Activated CD8-positive, alpha-beta memory T cell treated with anti-CD3 and anti-CD28 coated beads, Interleukin-2, amount 50 U/mL, for 1 hour (primary cell): ENCODE results near the gene TMEM8B.
A peak's percentile ranks its signal among the peaks of the same experiment; 100 is the strongest.
"Not testable (repeated sequence)": the region's sequence is repeated elsewhere in the genome, so short reads cannot be mapped to it uniquely, and the experiment has no call there.

Experiments used
- DNase-seq: peaks from one replicate; pipeline ENCODE4 v3.0.0-alpha.2; 2020; ENCODE audit errors: extremely low read depth

Gene TMEM8B

DNA sequence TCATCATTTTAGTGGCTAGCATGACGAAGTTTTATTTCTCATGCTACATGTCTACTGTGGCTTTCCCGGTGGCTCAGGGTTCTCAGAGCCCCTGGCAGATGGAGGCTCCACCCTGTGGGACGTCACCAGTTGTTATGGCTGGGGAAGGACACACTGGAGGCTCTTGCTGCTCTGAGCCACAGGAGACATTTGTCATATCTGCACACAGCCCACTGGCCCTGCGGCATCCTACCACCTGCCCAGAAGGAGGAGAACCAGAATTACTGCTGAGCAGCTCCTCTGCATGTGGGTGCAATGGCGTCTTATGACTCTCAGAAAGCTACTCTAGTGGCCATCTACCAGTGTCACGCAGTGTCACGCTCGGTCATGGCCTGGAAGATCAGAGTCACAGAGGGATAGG, 34.6 kb downstream of the TMEM8B start:
- no peak for DNase-seq

DNA sequence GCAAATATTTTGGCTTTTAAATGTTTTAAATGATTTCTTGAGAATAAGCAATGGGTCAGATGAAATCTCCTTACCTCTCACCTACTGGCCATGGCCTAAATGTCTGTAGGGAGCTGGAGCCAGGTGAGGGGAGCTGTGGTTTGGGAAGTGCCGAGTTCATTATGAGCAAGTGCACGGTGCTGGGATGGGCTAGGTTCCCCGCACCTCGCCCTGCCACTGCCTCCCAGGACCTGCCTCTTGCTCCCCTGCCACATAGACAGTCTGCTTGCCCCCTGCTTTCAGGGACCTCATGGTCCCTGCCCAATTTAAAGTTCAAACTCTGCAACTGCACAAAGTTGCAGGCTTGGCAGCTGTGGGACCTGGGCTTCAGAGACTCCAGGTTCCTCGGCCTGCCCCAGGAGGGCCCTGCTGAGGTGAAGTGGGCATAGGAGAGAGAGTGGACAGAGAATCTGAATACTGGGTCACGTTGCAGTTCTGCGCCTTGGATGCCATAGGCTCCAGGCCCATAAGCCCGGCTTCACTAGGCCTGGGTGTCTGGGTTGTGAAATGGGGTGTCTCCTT, 35.7 kb downstream of the TMEM8B start:
- no peak for DNase-seq

DNA sequence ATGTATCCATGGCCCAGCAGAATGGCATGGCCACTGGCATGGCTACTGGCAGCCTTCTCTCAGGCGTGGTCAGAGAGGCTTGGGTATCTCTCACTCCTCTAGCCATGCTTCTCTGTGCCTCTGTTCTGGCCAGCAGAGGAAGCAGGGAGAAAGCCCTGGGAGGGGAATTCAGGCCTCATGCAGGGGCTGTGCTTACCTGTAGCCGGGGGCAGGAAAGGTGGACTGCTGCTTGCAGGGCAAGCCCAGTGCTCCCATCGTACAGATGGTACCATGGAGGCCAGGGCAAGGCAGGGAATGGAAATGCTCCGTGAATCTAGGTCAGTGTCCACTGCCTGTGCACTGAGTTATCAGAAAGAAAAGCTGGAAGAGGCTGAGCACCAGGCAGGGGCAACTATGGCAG, 38.5 kb downstream of the TMEM8B start:
- DNase-seq: no peak

DNA sequence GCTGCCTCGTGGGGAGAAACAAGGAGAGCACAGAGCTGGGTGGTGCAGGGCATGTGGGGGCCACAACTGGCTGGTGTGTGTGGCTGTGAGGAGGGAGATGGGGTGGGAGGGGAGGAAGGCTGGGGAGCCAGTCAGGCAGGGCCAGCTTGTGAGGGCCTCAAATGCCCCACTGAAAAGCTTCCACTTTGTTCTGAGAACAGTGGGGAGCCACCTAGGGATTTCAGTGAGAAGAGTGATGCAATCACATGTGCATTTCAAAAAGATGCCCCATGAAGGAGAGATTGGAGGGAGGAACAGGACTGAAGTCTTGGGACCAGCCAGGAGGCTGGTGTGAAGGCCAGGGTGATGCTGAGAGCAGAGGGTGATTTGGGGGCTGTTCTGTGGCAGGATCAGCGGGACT, 39.9 kb downstream of the TMEM8B start:
- no peak for DNase-seq

DNA sequence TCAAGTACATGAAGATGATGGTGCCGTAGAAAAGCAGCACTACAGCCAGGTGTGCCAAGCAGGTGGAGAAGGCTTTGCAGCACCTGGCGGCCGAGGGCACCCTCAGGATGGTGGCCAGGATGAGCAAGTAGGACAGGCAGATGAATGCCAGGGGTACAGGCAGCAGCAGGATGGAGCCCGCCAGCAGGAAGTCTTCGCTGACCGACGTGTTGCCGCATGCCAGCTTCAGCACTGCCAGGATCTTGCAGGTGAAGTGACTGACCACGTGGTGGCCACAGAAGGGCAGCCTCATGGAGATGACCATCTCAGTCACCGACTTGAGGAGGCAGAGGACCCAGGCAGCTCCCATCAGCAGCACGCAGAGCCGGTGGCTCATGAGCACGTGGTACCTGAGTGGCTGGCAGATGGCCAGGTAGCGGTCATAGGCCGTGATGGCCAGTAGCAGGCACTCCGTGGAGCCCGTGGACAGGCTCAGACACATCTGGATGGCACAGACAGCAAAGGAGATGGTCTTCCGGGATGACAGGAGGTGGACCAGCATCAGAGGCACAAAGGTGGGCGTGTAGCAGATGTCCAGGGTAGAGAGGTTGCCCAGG, 40.7 kb downstream of the TMEM8B start:
- no peak for DNase-seq

DNA sequence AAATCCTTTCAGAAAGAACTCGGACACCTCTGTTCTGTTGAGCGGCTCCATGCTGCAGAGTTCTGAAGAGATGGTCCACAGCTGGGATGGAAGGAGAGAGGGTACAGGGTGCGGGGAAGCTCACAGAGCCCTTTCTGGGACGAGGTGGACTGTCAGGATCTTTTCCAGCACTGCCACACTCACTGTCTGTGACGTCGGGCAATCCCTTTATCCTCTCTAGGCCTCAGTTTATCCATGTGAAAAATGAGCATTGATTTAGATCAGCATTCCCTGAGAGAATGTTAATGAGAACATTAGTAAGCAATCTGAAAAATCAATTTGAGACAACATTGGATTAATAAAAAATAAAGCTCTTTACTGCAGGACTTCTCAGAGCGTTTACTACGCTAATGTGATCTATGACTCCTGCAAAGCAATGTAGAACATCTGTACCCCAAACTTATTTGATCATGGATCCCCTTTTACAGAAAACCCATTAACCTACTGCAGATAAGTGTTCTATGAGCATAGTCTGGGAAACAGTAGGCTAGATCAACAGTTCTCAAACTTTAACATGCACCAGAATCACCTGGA, 41.4 kb downstream of the TMEM8B start, which contains the start of gene OR13J1:
OR13J1 (minus strand) TSS at position 51 of the 573 bp plus-strand sequence; CDS start at position 51, 0 bp downstream.
- DNase-seq: no peak

DNA sequence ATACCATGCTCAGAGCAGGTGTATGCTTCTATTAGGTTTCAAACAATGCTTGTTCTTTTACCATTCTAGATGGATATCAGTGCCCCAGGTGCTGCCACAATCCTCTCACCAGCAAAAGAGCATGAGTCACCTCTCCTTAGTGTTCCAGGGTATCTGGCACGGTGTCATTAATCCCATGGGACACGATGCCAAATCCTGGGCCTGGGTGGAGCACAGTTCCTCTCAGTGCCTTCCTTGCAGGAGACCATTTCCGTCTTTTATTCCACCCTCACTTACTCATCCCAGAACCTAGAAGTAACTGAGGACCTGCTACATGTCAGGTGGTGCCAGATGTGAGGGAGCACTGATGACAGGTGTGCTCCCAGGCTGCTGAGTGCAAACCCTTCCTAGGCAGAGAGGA, 42.5 kb downstream of the TMEM8B start:
- no peak for DNase-seq

DNA sequence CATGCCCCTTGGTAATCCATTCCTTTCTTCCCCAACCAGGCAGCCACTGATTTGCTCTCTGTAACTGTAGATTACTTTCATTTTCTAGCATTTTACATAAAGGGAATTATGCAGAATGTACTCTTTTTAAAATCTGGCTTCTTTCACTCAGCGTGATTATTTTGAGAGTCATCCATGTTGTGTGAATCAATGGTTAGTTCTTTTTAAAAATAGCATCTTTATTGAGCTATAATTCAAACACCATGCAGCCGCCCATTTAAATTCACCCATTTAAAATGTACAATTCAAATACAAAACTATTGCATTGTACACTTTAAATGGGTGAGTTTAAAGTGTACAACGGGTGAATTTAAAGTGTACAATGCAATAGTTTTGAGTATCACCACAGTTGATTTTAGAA, 43.5 kb downstream of the TMEM8B start:
- DNase-seq: no peak

DNA sequence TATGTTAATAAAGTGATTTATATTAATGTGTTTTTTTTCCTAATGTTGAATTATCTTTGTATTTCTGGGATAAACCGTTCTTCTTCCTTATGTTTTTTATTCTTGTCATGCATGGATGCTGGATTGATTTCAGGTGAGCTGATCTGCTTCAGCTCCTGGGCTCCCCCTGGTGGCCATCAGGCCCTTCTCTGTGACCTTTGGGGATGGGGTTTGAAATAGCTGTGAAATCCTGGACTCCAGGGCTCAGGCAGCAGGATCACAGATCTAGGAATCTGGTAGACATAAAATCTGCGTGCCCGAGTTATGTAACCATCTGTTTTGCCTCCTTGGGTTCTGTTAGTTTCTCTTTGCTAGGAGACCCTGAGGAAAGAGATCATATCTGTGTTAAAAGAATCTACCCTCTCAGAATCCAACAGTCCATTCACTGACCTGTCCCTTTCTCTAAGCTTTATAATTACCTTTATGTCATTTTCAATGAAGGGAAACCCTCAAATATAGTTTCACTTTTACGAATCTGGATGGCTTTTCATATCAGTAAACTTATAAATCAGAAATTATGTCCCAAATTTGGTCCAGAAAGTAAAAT, 53.3 kb downstream of the TMEM8B start:
- DNase-seq: peak; percentile 49

DNA sequence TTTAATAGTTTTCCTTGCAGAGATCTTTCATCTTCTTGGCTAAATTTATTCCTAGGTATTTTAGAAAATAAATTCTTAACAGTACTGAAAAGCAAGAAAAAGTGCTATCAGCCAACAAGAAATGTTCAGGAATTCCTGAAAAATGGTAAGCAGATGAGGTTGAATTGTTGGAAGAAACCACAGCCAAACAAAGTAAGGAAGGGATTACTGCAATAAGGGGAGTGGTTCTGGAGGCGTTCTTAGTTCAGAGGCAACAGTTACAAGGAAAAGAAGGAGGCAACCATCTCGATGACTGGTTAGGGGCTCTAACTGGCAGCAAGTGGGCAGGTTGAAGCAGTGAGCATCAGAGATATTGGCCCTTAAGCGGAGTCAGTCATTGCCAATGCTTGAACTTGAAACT, 54.0 kb downstream of the TMEM8B start:
- no peak for DNase-seq

DNA sequence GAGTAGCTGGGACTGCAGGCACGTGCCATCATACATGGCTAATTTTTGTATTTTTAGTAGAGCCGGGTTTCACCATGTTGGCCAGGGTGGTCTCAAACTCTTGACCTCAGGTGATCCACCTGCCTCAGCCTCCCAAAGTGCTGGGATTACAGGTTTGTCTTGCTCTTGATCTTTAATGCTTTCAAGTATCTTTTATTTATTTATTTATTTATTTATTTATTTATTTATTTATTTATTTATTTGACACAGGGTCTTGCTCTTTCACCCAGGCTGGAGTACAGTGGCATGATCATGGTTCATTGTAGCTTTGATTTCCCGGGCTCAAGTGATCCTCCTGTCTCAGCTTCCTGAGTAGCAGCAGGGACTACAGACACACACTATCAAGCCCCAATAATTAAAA, 55.9 kb downstream of the TMEM8B start:
- DNase-seq: not testable (repeated sequence)

DNA sequence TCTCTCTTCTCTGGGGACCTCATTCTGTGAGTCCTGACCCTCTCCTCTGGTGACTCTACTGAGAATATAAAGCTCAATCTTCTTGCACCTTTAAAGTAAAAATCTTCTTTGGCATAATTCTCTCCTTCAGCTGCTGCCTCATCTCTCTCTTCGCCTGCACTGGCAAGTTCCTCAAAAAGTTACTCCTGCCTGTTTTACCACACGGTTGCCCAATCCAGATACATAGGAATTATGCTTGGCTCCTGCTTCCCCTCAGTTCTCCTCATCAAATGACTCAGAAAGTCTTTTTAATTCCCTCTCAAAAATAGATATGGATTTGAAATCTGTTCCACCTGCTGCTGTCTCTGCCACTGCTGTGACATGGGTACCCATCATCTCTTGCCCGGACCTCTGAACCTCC, 62.6 kb downstream of the TMEM8B start:
- DNase-seq: no peak

DNA sequence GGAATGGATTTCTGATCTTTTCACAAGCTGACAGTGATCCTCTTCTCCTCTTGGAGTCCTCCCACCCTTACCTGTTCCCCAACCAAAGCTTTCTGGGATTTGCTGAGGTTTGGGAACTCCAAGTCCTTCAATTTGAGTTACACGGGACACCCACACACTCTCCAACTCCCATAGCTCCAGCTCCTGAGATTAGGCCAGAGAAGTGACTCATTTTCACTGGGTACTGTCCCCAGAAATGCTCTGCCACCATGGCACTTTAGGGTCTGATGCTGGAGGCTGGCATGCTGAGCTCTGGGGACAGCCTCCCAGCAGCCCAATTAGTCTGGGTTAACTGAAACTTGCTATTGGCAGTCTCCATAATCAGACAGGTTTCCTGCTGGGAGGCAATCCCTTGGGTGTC, 63.0 kb downstream of the TMEM8B start:
- DNase-seq: no peak

DNA sequence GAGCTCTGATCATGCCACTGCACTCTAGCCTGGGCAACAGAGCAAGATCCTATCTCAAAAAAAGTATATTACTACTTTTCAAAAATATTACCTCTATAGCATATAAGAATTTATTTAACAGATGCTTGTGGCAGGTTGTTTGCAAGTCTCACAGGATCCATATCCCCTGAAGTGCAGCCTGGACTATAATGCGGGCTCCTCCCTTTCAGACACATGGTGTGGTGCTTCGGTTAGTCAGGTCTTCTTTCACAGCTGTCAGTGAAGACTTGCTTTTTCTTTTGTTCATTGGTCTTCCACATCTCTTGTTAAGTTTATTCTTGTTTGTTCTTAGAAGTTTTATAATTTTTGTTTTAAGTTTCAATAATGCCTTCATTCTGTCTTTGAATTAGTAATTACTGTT, 67.5 kb downstream of the TMEM8B start:
- DNase-seq: no peak

DNA sequence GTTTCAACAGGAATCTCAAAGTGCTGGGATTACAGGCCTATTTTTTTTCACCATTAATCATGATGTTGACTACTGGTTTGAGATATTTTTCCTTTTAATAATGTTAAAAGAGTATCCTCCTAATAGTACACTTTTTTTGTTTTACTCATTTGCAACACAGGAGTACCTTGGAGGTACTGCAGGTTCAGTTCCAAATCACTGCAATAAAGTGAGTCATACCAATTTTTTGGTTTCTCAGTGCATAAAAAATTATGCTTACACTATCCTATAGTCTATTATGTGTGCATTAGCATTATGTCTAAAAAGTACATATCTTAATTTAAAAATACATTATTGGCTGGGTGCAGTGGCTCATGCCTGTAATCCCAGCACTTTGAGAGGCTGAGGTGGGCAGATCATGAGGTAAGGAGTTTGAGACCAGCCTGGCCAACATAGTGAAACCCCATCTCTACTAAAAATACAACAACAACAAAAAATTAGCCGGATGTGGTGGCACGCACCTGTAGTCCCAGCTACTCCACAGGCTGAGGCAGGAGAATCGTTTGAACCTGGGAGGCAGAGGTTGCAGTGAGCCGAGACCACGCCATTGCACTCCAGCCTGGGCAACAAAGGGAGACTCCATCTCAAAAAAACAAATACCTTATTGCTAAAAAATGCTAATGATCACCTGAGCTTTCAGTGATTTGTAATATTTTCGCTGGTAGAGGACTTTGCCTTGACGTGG, 68.5 kb downstream of the TMEM8B start:
- DNase-seq: not testable (repeated sequence)

DNA sequence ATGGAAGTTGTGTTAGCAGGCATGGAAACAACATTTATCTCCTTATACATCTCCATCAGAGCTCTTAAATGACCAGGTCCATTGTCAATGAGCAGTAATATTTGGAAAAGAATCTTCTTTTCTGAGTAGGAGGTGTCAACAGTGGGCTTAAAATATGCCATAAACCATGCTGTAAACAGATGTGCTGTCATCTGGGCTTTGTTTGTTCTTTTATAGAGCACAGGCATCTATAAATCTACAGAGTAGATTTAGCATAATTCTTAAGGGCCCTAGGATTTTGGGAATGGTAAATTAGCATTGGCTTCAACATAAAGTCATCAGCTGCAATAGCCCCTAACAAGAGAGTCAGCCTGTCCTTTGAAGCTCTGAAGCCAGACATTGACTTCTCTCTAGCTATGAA, 69.3 kb downstream of the TMEM8B start:
- DNase-seq: no peak

DNA sequence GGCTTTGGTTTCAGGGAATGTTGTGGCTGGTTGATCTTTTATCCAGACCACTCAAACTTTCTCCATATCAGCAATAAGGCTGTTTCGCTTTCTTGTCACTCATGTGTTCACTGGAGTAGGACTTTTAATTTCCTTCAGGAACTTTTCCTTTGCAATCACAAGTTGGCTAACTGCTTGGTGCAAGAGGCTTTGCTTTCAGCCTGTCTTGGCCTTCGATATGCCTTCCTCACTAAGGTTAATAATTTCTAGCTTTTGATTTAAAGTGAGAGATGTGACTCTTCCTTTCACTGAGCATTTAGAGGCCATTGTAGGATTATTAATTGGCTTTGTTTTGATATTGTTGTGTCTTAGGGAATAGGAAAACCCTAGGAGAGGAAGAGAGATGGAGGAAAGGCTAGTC, 70.0 kb downstream of the TMEM8B start:
- DNase-seq: no peak

DNA sequence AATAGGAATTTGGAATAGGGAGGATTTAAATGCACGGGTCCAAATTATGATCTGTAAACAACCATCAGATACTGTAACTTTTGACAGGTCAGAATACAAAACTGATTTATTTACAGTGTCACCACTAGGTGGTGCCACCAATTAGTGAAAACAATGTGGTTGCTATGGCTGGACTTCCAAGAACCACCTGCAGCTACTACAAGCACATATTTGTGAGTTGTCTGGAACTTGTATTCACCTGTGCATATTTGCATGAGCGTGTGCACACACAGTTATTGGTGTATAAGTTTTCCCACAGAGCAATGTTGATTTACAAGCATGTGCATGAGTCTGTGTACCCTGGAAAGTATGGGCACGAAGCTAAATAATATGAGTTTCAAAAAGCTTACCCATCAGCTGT, 74.0 kb downstream of the TMEM8B start:
- DNase-seq: no peak

DNA sequence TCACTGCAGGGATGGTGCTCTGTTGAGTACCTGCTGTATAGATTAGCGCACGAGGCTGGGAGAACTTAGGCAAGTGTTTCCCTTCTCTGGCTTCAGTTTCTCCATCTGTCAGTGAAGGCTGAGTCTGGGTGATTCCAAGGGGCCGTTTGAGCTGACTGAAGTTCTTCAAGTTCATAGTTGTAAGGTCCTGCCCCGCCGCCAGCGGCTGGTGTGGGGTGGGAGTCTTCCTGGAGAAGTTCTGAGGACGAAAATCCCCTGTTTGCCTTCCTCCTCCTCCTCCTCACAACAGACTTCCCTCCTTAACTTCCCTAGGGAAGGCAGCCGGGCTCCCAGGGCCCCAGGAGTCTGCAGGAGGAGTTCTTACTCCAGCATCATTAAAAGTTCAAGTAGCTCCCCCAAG, 75.3 kb downstream of the TMEM8B start:
- DNase-seq: no peak

DNA sequence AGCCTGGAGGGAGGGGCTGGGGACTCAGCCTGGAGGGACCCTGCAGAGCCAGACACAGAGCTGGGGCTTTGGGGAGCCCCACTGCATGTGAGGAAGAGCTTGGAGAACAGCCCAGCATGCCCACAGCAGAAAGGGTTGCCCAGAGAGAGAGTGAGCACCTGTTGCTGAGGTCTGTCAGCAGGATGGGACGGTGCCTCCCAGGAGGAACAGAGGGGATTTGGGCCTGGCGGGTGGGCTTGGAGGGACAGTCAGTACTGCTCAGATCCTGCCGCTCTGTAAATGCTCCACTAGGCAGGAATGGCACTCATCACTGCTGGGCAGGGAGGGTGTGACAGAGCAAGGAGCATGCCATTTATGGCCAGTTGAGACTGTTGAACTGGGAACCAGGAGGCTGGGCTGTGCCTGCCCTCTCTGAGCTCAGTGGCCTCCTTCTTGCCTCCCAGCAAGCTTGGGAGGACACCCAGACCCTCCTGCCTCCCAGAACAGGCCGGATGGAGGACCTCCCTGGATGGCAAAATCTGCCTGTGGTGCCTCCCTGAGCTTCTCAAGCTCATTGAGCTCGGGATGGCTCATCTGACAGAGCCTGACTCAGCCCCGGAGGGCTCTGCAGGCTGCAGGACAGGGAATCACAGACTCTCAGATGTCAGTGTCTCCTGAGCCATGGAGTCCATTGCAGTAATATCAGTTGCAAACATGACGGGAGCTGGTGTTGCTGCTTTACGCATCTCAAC, 76.2 kb downstream of the TMEM8B start:
- no peak for DNase-seq

DNA sequence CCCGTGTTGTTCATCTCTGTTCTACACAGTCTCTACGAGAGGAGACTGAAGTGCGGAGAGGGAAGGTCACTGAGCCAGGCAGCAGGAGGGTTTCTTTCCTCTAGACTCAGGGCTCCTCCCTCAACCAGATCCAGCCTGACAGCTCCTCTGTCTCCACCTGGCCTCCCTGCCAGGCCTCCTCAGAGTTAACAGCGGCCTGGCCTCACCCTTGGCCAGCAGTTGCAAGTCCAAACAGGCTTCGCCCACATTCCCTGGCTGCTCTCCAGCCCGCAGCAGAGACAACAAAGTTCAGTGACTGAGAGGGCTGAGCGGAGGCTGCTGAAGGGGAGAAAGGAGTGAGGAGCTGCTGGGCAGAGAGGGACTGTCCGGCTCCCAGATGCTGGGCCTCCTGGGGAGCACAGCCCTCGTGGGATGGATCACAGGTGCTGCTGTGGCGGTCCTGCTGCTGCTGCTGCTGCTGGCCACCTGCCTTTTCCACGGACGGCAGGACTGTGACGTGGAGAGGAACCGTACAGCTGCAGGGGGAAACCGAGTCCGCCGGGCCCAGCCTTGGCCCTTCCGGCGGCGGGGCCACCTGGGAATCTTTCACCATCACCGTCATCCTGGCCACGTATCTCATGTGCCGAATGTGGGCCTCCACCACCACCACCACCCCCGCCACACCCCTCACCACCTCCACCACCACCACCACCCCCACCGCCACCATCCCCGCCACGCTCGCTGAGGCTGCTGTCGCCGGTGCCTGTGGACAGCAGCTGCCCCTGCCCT, 77.1 kb downstream of the TMEM8B start, which contains the start of gene HRCT1:
HRCT1 (plus strand) TSS at position 291 of the 768 bp plus-strand sequence; CDS start at position 377, 86 bp downstream.
- DNase-seq: no peak
